Mesothelial cell of epicardium (in vitro differentiated cells): Measurements from ENCODE around the gene F2. TPM values are rescaled to one million over a fixed set of nuclear protein-coding genes. Genes with fewer than 3 reads are reported as not detected.

ENCODE experiments used
- DNase-seq, 2 experiments: peaks; one replicate each; pipeline ENCODE4 v3.0.0; 2021; ENCODE audit warnings: low spot score in 2 of 2; ENCODE audit not compliant: unreplicated experiment in 2 of 2
- H3K27ac Mint-ChIP-seq: 2 replicates; pipeline ENCODE4 v1.8.0; 2021; ENCODE audit warnings: mixed read lengths
- H3K27me3 Mint-ChIP-seq: 2 replicates; pipeline ENCODE4 v1.8.0; 2021; ENCODE audit warnings: low read depth, mixed read lengths
- H3K36me3 Mint-ChIP-seq: 2 replicates; pipeline ENCODE4 v1.8.0; 2021; ENCODE audit warnings: mixed read lengths
- H3K4me1 Mint-ChIP-seq: 2 replicates; pipeline ENCODE4 v1.8.0; 2021; ENCODE audit warnings: mixed read lengths
- H3K4me3 Mint-ChIP-seq: 2 replicates; pipeline ENCODE4 v1.8.0; 2021; ENCODE audit warnings: mild to moderate bottlenecking, moderate library complexity, mixed read lengths
- H3K9me3 Mint-ChIP-seq: 2 replicates; pipeline ENCODE4 v1.8.0; 2021; ENCODE audit warnings: mixed read lengths
- CTCF ChIP-seq: fragments of 200-600 bp; sonication (generic); IDR thresholded peaks from one replicate; pipeline ENCODE4 v1.5.0; 2021; ENCODE audit warnings: antibody characterized with exemption; ENCODE audit not compliant: unreplicated experiment
- total RNA-seq: library from RNA; stranded (reverse); gene quantifications from 3 replicates; pipeline ENCODE4 v1.2.1, GENCODE V29; 2021

The F2 gene
- total RNA-seq, 1 donor from 2014 or later = not detected

- no peak overlapping the region for H3K27ac Mint-ChIP-seq
- H3K4me1 Mint-ChIP-seq = no peaks in the 10 kb centered on the region
- TF ChIP-seq CTCF = no peak
- no peak for DNase-seq
- H3K27me3 Mint-ChIP-seq = no peaks in the 10 kb centered on the region
- no peaks in the 10 kb centered on the region for H3K9me3 Mint-ChIP-seq
- H3K4me3 Mint-ChIP-seq = no peak overlapping the region
- H3K36me3 Mint-ChIP-seq = peaks cover 10% of the 10 kb centered on the region
Observed at GRCh38 chr11:46681814-46682213, 37.2 kb upstream of the F2 start.

GRCh38 chr11:46682773-46683752 is 36.0 kb upstream of the F2 start:
- peaks cover 19% of the 10 kb centered on the region for H3K36me3 Mint-ChIP-seq
- H3K9me3 Mint-ChIP-seq = no peaks in the 10 kb centered on the region
- H3K27ac Mint-ChIP-seq = no peak overlapping the region
- TF ChIP-seq CTCF = no peak
- no peaks in the 10 kb centered on the region for H3K27me3 Mint-ChIP-seq
- no peak overlapping the region for H3K4me3 Mint-ChIP-seq
- H3K4me1 Mint-ChIP-seq = no peaks in the 10 kb centered on the region
- no peak for DNase-seq

GRCh38 chr11:46684367-46684766 is 34.6 kb upstream of the F2 start:
- H3K4me1 Mint-ChIP-seq = no peaks in the 10 kb centered on the region
- no peak overlapping the region for H3K27ac Mint-ChIP-seq
- peaks cover 23% of the 10 kb centered on the region for H3K36me3 Mint-ChIP-seq
- H3K9me3 Mint-ChIP-seq = no peaks in the 10 kb centered on the region
- DNase-seq = no peak
- no peaks in the 10 kb centered on the region for H3K27me3 Mint-ChIP-seq
- no peak overlapping the region for H3K4me3 Mint-ChIP-seq
- no peak for TF ChIP-seq CTCF

- Mint-ChIP-seq H3K9me3 (no peaks in the 10 kb centered on the region), H3K4me1 (no peaks in the 10 kb centered on the region), H3K36me3 (peaks cover 24% of the 10 kb centered on the region), H3K4me3 (no peak overlapping the region), H3K27me3 (no peaks in the 10 kb centered on the region), H3K27ac (peak overlapping the region; percentile 30)
- DNase-seq = no peak
- no peak for TF ChIP-seq CTCF
Observed at GRCh38 chr11:46686886-46687795, 31.9 kb upstream of the F2 start.

GRCh38 chr11:46690702-46691101 is 28.3 kb upstream of the F2 start:
- no peak overlapping the region for H3K27ac Mint-ChIP-seq
- H3K4me1 Mint-ChIP-seq = no peaks in the 10 kb centered on the region
- H3K27me3 Mint-ChIP-seq = no peaks in the 10 kb centered on the region
- no peak for DNase-seq
- H3K4me3 Mint-ChIP-seq = no peak overlapping the region
- TF ChIP-seq CTCF = no peak
- peaks cover 28% of the 10 kb centered on the region for H3K36me3 Mint-ChIP-seq
- no peaks in the 10 kb centered on the region for H3K9me3 Mint-ChIP-seq
